H1 (cell line): ENCODE data around the gene EXOSC7. TPM values are rescaled to one million over a fixed set of nuclear protein-coding genes. Genes with fewer than 3 reads are reported as not detected.

Source experiments
- CBX8 ChIP-seq: fragments of 300-800, 300-1000 bp; sonication (generic); IDR thresholded peaks from 2 replicates; pipeline ENCODE4 v1.7.1; 2016; ENCODE audit warnings: low read depth, low read length, borderline replicate concordance
- CHD7 ChIP-seq: fragments of 300-600 bp; sonication (generic); IDR thresholded peaks from 2 replicates; pipeline ENCODE4 v1.7.1; 2012; ENCODE audit warnings: low read length, moderate library complexity, mild to moderate bottlenecking, inconsistent platforms; ENCODE audit not compliant: insufficient replicate concordance
- CTBP2 ChIP-seq: IDR thresholded peaks from 2 replicates; pipeline ENCODE4 v1.7.0; 2011; ENCODE audit warnings: borderline replicate concordance, mild to moderate bottlenecking, moderate library complexity, mixed read lengths, low read length; ENCODE audit not compliant: insufficient read depth, insufficient read length
- SRF ChIP-seq: IDR thresholded peaks from 2 replicates; pipeline ENCODE4 v1.6.1; 2011; ENCODE audit warnings: mild to moderate bottlenecking, low read depth, low read length, moderate library complexity
- TAF7 ChIP-seq: optimal IDR thresholded peaks from 2 replicates; pipeline ENCODE3; 2011; ENCODE audit warnings: low read depth, mild to moderate bottlenecking, inconsistent platforms, low read length, moderate library complexity, borderline replicate concordance
- TEAD4 ChIP-seq: IDR thresholded peaks from 2 replicates; pipeline ENCODE4 v1.6.1; 2012; ENCODE audit warnings: low read depth, low read length, inconsistent platforms, mixed read lengths
- USF2 ChIP-seq: IDR thresholded peaks from 2 replicates; pipeline ENCODE4 v1.6.1; 2011; ENCODE audit warnings: low read length, improper control_type of control experiment
- YY1 ChIP-seq: IDR thresholded peaks from 2 replicates; pipeline ENCODE4 v1.6.1; 2011; ENCODE audit warnings: low read depth, mild to moderate bottlenecking, low read length
- polyA plus RNA-seq, 7 experiments: library from polyadenylated mRNA; depleted of rRNA in 3 of 7; stranded (reverse) in 5 of 7; unstranded in 2 of 7; fragments of >200 nt in 5 of 7; fragments of 200-250 nt in 2 of 7; gene quantifications; 1 replicate in 5 of 7; 2 replicates in 1 of 7; 4 replicates in 1 of 7; pipeline versions ENCODE4 v1.2.1 to v1.2.3, GENCODE V29; 2011 to 2013; ENCODE audit warnings: missing spikeins in 2 of 7, mixed read lengths in 2 of 7
- total RNA-seq: library from RNA; stranded (reverse); fragmentation: NEBNext Ultra II Directional; extraction: Animal tissue kit (Norgen Biotek cat#: 25700); gene quantifications from 2 replicates; pipeline ENCODE4 v1.2.1, GENCODE V29; 2021
- TF ChIP-seq, protein P1 (sequence below): IDR thresholded peaks from 2 replicates; pipeline ENCODE4 v1.6.1; 2012; ENCODE audit warnings: low read length, inconsistent platforms

EXOSC7 gene
- total and polyA plus RNA-seq, 2 of the 8 experiments (the other 6 are each of a cell fraction or from before 2014, with no cell fraction given): 92.7 to 94.5 TPM

DNA sequence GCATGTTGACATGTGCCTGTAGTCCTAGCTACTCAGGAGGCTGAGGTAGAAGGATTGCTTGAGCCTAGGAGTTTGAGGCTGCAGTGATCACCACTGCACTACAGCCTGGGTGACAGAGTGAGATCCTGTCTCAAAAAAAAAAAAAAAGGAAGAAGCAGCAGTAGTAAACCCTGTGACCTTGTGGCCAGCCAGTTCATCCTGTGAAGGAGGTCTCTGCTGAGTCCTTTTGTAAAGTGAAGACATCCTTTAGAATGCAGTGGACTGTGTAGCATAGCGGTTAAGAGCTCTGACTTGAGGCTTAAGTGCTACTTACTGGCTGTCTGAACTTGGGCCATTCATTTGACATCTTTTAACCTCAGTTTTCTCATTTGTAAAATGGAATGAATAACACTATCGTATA lies 8.3 kb downstream of the EXOSC7 start (continued):
- no peak for TF ChIP-seq CHD7
- no peak for TF ChIP-seq YY1
- no peak for TF ChIP-seq TEAD4
- no peak for TF ChIP-seq CTBP2
- no peak for TF ChIP-seq SRF
- no peak for TF ChIP-seq USF2
- no peak for TF ChIP-seq TAF7
- TF ChIP-seq, protein P1, sequence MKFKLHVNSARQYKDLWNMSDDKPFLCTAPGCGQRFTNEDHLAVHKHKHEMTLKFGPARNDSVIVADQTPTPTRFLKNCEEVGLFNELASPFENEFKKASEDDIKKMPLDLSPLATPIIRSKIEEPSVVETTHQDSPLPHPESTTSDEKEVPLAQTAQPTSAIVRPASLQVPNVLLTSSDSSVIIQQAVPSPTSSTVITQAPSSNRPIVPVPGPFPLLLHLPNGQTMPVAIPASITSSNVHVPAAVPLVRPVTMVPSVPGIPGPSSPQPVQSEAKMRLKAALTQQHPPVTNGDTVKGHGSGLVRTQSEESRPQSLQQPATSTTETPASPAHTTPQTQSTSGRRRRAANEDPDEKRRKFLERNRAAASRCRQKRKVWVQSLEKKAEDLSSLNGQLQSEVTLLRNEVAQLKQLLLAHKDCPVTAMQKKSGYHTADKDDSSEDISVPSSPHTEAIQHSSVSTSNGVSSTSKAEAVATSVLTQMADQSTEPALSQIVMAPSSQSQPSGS: no peak
- no peak for TF ChIP-seq CBX8
